Effector memory CD8-positive, alpha-beta T cell (primary cell): ENCODE results near the gene SLC25A41.

ENCODE experiments used
- ATAC-seq: fragments of 150-1000 bp; cut with Tn5 transposase; replicated peaks from 2 replicates; pipeline ENCODE4 v1.10.0; 2021; ENCODE audit warnings: mild to moderate bottlenecking, moderate library complexity
- DNase-seq, 3 experiments: peaks; one replicate each; pipeline ENCODE4 v3.0.0; 2021
- H3K27ac Mint-ChIP-seq, 2 donors: one replicate each; pipeline ENCODE4 v1.8.0; 2022; ENCODE audit warnings: mild to moderate bottlenecking in 2 of 2, mixed read lengths in 2 of 2, moderate library complexity in 2 of 2
- H3K27me3 Mint-ChIP-seq, 2 donors: one replicate each; pipeline ENCODE4 v1.8.0; 2022; ENCODE audit warnings: mixed read lengths in 2 of 2
- H3K36me3 Mint-ChIP-seq: one replicate; pipeline ENCODE4 v1.8.0; 2022; ENCODE audit warnings: mild to moderate bottlenecking, moderate library complexity, mixed read lengths; ENCODE audit not compliant: insufficient read depth
- H3K4me1 Mint-ChIP-seq, 2 donors: one replicate each; pipeline ENCODE4 v1.8.0; 2022; ENCODE audit warnings: low read depth in 2 of 2, mixed read lengths in 2 of 2
- H3K4me3 Mint-ChIP-seq, 2 donors: one replicate each; pipeline ENCODE4 v1.8.0; 2022; ENCODE audit warnings: mild to moderate bottlenecking in 2 of 2, mixed read lengths in 2 of 2, moderate library complexity in 2 of 2
- H3K9me3 Mint-ChIP-seq, 2 donors: one replicate each; pipeline ENCODE4 v1.8.0; 2022; ENCODE audit warnings: mixed read lengths in 2 of 2

SLC25A41 gene

DNA sequence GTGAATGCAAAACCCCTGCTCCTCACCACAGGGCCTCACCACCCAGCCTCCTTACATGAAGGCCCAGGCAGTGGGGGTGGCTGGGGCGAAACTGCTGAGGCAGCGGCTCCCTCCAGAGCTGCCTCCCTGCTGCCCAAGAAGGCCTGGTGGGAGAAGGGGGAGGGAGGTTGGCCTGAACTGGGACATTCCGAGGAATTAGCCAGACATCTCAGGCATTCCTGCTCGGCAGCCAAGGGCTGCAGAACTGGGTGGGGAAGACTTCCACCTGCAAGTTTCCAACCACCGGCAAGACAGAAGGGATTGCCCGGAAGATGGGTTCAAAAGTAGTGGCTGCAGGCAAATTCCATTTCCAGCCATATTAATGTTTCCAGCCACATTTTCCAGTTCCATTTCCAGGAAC, 55.5 kb downstream of the SLC25A41 start:
- Mint-ChIP-seq H3K27ac (peak overlapping the region in 1 of 2 donors; percentile 77), H3K4me3 (no peak overlapping the region), H3K9me3 (no peaks in the 10 kb centered on the region), H3K4me1 (peaks cover 4 to 6% of the 10 kb centered on the region in 2 donors), H3K27me3 (no peaks in the 10 kb centered on the region), H3K36me3 (peaks cover 66% of the 10 kb centered on the region)
- ATAC-seq (no peak), DNase-seq (no peak)

DNA sequence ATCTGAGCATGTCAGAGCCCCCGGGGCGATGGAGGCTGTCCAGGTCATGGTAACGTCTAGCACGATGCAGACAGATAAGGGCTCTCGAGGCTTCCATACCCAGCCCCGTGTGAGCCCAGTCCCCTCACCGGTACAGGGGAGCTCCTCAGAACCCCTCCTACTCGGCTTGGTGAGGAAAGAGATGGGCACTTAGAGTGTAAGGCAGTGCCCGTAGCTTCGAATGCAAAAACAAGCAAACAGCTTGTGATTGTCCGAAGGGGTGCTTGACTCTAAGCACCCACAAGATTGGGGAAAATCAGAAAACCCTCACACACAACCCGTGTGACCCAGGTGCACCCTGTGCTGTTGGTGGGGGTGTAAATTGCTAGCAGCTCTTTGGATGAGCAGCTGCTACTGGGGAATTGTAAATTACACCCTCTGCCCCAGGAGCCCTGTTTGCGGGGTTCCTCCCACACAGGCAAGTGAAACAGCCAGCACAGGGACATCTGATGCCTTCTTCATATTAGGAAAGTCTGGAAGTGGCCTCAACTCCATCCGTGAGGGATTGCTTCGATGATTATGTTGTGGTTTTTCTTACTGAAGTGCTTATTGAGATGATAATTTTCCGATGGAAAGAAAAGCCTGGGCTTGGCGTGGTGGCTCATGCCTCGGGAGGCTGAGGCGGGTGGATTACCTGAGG, 56.9 kb downstream of the SLC25A41 start:
- Mint-ChIP-seq H3K27ac (peak overlapping the region in 1 of 2 donors; percentile 26), H3K4me3 (no peak overlapping the region), H3K27me3 (no peaks in the 10 kb centered on the region), H3K9me3 (no peaks in the 10 kb centered on the region), H3K36me3 (peaks cover 63% of the 10 kb centered on the region), H3K4me1 (peaks cover 8 to 10% of the 10 kb centered on the region in 2 donors)
- ATAC-seq (no peak), DNase-seq (no peak)
